Ramos (cell line): Measurements from ENCODE around the gene NFS1.
"Not testable (repeated sequence)": the region's sequence is repeated elsewhere in the genome, so short reads cannot be mapped to it uniquely, and the experiment has no call there.

Source experiments
- in situ Hi-C: fragments of 300-500 bp; cut with MboI; formaldehyde crosslinking; loops from one replicate; pipeline ENCODE4 v1.14.3; 2022; ENCODE audit warnings: low sequenced_read_pairs; ENCODE audit not compliant: unreplicated experiment

Gene NFS1

DNA sequence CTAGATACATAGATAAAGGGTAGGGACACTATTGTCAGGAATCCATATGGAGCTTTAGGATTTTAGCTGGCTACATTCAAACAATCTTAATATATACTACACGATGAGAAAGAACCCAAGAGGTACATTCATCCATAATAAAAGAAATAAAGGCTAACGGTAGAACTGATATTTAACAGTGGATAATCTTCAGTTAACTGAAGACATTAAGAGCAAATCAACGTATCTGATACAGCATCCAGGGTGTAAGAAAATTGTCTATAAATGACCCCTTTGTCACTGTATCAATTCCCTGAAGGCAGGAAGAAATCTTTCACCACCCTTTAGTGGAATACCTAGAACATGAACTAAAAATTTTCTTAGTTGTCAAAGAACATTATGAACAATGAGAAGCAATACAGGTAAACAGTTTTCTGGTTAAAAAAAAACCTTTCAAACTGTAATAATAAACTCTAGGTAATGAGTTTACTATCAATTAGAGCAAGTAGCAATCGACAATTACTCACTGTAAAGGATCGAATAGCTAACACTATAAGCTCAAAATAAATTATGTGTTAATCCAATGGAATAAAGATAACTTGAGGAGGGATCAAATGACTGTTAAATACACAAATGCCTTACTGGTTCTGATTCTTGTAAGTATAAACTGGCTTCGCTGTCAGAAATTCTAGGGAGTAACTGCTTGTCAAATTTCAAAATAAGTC, 11.9 kb upstream of the NFS1 start:
- in situ Hi-C loops = no loop called here

GRCh38 chr20:35710039-35710438, 10.9 kb upstream of the NFS1 start:
- in situ Hi-C loops = no loop called here

- in situ Hi-C loops = no loop called here
Measured at GRCh38 chr20:35709259-35709658, 10.1 kb upstream of the NFS1 start.

GRCh38 chr20:35708502-35708901, 9.3 kb upstream of the NFS1 start:
- in situ Hi-C loops = no loop called here

- in situ Hi-C loops = not testable (repeated sequence)
Measured at GRCh38 chr20:35706591-35707529, 7.7 kb upstream of the NFS1 start.

- in situ Hi-C loops = not testable (repeated sequence)
Measured at GRCh38 chr20:35705894-35706293, 6.7 kb upstream of the NFS1 start.

GRCh38 chr20:35704514-35705261, 5.5 kb upstream of the NFS1 start:
- in situ Hi-C loops = no loop called here

- in situ Hi-C loops = no loop called here
Measured at GRCh38 chr20:35702824-35703695, 3.9 kb upstream of the NFS1 start.

- in situ Hi-C loops = no loop called here
Measured at GRCh38 chr20:35702051-35702823, 3.1 kb upstream of the NFS1 start.

DNA sequence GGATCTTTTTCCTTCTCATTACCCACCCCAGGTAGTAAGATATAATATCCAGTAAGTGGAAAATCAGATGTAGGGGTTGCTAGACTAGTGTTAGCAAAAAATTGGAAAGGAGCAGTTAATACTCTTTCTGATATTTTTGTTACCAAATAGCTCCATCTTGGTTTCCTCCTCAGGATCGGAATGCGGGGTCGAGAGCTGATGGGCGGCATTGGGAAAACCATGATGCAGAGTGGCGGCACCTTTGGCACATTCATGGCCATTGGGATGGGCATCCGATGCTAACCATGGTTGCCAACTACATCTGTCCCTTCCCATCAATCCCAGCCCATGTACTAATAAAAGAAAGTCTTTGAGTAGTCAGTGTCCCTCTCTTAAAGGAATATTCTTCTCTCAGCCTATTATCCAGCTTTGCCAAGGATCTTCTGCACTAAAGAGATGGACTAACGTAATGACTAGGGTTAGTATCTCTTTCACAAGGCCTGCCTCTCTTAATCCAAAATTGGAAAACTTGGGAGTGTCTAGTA, 1.5 kb upstream of the NFS1 start:
- in situ Hi-C loops = no loop called here

GRCh38 chr20:35699957-35700624, 939 bp upstream of the NFS1 start:
- in situ Hi-C loops = no loop called here

DNA sequence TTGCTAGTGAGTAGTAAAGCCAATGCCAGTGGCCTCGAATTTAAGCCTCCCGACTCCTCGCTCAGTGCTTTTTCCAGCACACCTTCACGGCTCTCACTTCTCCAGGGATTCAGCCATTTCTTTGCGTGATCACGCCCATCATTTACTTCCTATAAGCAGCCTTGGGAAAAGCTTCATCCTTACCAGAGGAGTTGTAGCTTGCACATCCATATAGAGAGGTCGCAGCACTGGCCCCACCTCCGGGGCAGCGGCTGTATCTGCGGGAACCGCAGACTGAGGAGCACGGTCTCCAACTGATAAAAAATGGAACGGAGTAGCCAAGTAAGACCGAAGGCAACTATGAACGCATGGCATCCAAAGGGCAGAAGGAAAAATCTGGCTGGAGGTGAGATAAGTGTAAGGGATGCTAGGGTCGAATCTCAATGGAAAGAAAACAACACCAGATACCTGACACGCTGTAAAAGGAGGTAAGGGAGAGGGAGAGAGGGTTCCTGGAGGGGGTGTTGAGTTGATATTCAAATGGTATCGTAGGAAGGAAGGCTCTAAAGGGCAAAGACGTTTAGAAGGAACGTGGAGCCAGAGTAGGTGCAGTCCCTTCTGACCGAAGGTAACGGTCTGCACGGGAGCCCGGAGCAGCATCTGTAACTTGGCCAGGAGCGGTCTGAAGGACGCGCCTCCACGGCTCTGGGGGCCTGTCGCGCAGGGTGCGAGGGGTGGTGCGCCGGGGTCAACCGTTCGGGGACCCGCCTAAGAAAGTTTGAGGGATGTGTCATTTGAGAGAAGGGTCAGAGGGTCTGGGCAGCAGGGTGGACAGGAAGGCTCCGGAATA, 640 bp downstream of the NFS1 start:
- in situ Hi-C loops = no loop called here

DNA sequence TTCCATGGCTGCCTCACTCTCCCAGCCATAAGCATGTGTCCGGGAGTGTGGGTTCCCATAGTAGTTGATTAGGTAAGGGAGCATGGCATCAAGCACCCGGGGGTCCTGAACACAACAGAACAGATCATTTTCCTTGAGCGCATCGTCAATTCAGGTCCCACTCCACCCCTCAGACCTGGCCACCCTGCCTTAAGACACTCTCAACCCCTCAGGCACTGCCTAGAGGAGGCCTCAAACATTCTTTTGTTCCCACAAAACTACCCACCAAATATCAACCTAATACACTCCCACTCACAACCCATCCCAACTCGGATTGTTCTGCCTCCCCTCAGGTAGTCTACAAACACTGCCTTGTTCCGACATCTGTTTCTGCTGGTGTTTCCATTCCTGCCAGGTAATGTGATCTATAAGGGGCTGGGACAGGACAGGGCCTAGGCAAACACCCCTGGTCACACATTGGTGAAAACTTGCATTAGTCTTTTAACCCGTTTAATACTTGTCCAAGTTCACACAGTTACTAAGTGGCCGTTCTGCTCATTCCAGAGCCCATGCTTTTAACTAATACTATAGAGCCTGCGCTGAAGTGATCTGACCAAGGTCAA, 1.4 kb downstream of the NFS1 start:
- in situ Hi-C loops = no loop called here

DNA sequence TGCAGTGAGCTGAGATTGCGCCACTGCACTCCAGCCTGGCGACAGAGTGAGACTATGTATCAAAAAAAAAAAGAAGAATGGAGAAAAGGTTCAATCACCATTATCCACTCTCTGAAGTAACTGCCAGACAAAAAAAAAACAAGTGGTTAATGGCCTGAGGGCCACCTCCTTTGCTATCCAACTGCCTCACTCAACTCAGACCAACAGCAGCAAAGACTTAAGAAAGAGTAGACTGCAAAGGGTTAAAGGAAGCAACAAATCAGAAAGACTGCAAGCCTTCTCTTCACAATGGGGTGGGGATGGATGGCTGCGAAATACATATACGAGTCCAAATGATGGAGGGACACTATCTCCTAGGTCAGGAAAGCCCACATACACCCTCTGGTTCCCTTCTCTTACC, 3.2 kb downstream of the NFS1 start:
- in situ Hi-C loops = no loop called here

DNA sequence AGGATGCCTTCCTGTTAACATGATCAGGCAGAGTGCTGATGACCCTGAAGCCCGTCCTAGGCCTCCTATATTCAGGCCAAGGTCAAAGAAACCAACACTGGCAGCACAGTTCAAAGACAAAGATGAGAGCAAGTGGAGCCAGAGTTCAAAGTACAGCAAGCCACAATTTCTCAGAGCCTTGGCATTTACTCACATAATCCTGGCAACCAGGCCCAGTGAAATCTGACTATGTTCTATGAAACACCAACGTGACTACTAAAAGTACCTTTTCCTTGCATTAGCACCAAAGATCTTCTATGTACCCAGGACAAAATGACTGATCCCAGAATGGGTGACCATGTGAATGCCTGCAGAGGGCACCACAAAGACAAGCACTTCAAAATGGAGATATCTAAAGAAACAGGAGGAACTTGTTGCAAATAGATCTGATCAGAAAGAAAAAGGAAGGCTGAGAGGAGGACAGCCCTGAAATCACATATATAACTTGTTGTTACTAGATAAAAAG, 3.9 kb downstream of the NFS1 start:
- in situ Hi-C loops = no loop called here

GRCh38 chr20:35690265-35690664, 8.9 kb downstream of the NFS1 start:
- in situ Hi-C loops = no loop called here

GRCh38 chr20:35686872-35687271, 12.3 kb downstream of the NFS1 start:
- in situ Hi-C loops = not testable (repeated sequence)
